Activated CD8-positive, alpha-beta memory T cell treated with anti-CD3 and anti-CD28 coated beads for 1 hour (primary cell): Measurements from ENCODE around the gene FAM149A.

Experiments used
- DNase-seq, 2 donors: peaks; one replicate each; pipeline ENCODE4 v3.0.0-alpha.2; 2020; ENCODE audit warnings: low read depth in 1 of 2; ENCODE audit errors: extremely low read depth in 1 of 2

The FAM149A gene

DNA sequence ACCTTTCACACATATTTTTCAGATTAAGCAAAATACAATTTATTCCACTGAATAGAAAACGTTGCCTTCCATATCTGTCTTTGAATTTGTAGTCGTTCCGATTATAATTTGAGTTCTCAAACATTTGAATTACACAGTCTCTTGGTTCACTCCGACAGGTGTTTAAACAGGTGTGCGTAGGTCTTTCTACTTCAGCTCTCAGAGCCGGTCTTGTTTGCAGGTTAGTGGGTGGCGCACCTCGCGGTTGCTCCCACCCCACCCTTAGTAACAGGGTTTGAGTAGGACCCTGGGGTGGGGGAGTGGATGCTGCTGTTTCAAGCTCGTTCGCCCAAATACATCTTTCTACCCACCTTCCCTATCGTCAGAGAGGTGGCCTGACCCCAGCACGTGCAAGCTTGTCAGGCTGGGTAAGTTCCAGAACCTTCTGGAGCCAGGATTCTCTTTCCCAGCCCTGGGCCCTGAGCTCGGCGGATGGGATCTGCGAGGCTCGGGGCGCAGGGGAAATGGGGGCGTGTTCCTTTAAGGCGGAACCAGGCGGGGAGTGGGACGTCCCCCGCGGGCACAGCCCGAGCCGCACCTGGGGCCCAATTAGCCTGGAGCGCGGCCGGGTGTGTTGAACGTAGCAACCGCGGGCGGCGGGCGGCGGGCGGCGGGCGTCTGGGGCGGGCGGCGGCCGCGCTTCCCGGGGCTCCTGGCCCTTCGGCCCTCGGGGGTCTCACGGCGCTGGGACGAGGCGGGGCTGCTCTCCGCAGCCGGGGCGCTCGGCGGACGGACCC, at the start of gene FAM149A:
Gene FAM149A, plus strand, starts transcription at position 591 of the 776 bp plus-strand sequence.
- peak in 1 of 2 donors; percentile 28 for DNase-seq

DNA sequence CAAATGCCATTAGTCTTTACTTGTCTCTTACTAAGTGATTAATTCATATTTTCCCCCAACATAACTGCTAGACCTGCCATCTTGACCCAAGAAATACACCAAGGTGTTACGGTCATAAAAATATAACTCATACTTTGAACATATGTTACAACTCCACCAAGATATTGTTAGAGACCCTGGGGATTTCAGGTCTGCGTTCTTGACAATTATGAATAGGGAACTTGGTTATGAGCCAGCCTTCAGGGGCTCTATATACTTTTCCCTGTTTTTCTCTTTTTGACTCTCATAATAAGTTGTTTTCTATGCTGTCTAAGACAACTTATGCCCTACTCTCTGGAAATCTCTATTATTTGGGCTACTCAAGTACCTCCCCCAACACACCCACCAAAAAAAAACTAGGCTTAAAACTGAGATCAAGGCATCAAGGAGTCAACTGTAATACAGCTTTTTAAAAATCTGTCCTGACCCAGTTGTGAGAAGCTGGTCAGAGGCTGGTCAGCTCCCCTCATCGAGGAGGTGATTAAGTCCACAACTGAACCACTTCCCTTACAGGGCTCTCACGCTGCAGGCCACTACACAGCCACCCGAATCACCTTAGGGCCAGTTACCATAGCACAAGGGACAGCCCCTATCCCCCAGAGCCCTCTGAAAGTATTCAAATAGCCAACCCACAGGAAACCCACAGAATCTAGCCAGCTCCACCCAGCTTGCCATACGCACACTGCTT, 46.1 kb upstream of the FAM149A start:
- peak in 1 of 2 donors; percentile 1 for DNase-seq

DNA sequence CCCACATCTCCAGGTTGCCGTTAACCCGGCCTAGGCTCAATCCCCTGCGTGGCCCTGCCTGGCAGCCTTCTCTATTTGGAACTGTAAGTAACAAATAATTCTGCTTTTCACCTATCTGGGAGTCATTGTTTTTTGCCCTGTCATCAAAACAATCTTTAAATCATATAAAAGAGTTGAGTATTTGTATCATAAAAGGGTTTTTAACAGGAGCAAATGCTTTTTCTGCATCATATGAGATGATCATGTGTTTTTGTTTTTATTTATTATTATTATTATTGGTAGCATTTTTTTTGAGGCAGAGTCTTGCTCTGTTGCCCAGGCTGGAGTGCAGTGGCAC, 45.6 kb upstream of the FAM149A start:
- no peak for DNase-seq

DNA sequence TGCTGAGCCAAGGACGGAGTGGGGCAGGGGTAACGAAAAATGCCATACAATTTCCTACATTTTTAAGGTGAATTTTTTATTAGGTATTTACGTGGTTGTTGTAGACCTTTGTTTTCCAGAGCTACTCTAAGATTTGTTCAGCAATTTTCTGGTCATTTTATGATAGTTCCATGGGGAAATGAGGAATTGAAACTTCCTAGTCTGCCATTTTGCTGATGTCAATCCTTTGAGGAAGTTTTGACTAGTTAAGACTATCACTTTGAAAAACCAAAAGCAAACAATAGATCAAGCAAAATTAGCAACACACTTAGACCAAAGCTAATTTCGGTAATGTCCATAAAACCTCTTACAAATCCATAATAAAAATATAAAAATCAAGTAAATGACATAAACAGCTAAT, 42.6 kb upstream of the FAM149A start:
- no peak for DNase-seq

DNA sequence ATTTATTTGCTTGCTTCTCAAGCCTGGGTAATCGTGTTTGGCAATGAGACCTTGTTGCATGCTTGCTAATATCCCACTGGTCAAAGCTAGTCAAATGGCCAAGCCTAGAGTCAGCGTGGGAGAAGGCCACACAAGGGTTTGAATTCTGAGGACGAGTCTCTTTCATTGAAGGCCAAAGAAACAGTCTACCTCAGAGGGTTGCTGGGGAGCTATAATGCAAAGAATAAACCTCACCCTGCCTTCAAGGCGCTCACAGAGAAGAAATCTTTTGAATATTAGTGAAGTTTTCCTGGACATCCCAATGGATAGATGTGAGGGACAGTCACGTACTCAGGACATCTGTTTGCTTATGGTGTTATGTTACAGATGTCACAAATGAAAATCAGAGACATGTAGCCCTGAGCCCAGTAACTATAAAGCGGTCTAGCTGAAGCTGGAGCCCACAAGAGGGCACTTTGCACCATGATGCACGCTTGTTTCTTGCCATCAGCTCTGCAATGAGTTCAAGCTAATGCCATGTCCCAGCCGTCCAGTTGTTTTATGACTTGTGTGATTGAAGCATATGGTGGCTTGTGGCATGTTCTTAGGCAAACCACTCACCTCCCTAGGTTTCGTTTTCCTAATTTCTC, 36.6 kb upstream of the FAM149A start:
- DNase-seq: peak in 1 of 2 donors; percentile 2

DNA sequence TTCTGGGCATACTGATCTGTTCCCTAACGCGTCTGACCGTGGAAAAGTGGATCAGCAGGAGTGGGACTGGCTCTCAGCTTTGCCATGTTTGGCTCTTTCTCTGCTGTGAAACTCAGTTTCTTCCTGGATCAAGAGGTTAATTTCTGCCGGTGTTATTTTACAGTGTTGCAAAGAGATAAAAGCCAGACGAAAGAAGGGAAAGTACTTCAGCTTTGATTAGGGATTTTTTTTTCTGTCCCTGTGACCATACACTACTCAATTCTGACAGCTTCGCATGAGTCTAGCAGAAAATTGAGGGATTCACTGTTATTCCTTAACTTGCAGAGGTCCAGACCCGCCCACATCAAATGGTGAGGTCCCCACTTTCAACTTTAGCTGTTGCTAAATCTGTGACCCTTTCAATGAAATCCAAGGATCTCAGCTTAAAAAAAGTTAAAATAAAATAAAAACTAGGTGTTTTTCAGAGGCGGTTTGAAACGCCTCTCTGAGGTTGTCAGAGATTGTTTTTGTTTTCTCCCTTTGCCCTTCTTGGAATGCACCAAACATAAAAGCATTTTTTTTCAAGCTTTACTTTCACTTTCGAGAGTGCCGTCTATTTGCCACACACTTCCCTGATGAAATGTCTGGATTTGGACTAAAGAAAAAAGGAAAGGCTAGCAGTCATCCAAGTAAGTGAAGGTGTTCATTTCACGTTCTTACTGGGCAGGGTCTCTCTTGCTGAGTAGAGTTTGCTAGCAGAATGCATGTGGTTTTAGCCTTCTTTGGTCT, 35.7 kb upstream of the FAM149A start, which contains the start of gene TLR3:
Gene TLR3, plus strand, starts transcription at position 576 of the 768 bp plus-strand sequence. CDS start 7,464 bp downstream, outside the sequence.
- no peak for DNase-seq

DNA sequence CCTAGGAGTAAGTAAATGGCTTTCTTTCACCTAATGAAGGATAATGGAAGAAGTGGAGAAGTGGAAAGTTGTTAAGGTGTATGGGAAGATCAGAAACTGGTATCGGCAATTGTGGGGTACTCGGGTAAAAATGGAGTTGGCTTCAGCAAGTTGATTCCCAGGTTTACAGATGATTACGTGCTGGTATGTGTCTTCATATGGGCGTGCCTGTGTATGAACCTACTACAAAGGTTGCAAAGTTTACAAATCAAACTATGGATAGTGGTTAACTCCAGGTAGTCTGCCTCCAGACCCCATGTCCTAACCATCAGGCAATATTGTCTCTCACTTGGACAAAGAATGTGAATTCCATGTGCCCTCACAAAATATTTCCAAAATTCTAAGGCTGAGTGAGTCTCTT, 34.8 kb upstream of the FAM149A start:
- DNase-seq: no peak

DNA sequence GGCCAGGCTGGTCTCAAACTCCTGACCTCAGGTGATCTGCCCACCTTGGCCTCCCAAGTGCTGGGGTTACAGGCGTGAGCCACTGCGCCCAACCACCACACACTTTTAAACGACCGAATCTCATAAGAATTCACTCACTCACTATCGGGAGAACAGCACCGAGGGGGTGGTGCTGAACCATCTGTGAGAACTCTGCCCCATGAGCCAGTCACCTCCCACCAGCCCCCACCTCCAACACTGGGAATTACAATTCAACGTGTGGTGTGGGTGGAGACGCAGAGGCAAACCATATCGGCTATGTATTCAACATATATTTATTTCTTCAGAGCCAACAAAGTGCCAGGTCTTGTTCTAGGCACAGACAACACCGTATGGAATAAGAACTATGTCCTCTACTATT, 32.0 kb upstream of the FAM149A start:
- no peak for DNase-seq

DNA sequence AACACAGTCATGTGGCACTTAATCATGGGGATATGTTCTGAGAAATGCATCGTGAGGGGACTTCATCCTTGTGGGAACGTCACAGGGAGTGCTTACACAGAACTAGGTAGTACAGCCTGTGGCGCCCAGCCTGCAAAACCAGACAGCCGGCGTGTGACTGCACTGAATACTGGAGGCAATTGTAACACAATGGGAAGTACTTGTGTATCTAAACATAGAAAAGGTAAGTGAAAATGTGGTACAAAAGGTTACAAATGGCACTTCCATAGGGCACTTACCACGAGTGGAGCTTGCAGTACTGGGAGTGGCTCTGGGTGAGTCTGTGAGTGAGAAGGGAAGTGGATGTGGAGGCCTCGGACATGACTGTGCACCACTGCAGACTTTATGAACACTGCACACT, 30.3 kb upstream of the FAM149A start:
- no peak for DNase-seq

DNA sequence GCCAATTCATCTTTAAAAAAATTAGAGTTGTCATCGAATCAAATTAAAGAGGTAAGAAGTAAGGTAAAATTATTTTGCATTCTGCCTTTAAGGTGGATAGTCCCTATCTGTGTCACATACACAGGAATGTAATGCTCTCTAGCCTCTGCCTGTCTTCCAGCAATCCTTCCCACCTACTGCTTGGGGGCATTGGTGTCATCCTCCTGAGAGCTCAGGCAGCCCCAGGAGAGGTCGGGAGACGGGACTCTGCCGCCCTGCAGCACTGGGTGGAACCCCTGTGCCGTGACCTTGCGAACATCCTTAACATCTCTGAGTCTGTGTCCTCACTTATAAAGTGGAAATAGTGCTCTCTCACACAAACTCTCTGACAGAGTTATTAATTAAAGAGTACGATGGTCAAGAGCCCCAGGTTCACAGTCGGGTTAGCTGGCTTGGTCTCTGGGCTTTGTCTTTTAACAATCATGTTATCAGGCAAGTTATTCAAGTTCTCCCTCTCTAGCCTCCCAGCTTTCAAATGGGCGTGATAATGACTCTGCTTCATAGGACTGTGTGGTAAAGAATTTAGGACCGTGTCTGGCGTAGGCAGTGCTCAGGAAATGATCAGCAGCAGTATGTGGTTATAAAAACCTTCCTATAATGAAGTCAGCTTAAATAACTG, 25.4 kb upstream of the FAM149A start:
- DNase-seq: no peak

DNA sequence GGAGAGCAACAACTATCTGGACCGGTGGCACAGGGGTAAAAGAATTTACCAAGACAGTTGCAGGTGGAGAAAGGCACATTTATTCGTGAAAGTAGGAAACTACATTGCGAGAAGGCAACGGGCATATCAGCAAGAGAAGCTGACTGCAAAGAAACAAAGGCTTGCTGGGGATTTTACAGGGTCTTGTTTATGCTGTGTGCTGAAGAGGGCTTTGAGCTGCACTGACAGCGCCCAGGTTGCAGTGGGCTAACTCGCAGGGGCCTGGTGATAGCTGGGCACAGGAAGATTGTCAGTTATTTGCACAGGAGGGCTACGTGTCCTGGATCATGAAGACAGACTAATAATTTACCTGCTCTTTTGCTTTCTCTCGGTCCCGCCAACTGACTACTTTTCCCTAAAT, 24.8 kb upstream of the FAM149A start:
- no peak for DNase-seq

DNA sequence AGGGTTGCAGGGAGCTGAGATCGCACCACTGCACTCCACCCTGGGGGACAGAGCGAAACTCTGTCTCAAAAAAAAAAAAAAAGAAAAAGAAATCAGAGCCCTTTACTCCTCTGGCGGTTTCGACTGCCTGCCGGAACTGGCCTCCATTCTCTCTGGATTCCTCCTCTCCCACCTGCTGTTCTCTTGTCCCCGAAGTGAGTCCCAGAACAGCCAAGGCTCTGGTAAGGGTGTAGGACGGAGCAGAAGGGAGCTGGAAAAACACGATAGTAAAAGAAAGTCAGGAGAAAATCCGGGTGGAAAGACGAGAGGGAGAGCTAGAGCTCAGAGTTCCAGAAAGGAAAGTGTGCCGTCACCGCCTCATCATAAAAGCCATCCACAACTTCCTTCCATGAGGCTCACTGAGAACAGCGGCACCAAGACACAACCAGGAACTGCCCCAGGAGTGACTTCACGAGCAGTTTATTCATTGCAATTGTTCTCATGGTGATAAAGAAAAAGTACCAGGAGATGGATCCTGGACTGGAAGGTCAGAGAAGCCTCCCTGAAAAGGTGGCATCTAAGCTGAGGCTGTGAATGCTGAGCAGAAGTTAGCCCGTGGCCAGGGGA, 23.2 kb upstream of the FAM149A start:
- no peak for DNase-seq

DNA sequence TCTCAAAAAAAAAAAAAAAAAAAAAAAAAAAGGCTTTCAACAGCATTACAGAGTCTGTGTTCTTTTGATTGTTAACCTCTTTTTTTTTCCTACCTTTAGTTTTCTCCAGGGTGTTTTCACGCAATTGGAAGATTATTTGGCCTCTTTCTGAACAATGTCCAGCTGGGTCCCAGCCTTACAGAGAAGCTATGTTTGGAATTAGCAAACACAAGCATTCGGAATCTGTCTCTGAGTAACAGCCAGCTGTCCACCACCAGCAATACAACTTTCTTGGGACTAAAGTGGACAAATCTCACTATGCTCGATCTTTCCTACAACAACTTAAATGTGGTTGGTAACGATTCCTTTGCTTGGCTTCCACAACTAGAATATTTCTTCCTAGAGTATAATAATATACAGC, 22.3 kb upstream of the FAM149A start:
- no peak for DNase-seq

DNA sequence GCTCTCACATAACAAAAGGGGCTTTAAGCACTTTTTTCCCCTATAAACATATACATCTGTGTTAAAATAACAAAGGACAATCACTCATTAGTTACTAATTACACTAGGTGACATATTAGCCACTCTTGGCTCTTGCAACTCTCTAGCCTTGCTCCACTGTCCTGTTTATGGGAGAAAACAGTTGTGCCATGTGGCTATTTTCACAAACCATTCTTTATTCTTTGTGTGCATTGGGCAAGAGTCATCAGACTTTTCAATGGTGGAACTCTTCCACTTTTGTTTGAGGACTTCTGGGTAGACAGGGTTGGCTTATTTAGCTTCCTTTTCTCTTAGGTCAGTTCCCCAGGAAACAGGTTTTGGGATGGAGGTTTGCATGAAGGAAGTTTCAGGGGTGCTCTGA, 16.0 kb upstream of the FAM149A start:
- no peak for DNase-seq

DNA sequence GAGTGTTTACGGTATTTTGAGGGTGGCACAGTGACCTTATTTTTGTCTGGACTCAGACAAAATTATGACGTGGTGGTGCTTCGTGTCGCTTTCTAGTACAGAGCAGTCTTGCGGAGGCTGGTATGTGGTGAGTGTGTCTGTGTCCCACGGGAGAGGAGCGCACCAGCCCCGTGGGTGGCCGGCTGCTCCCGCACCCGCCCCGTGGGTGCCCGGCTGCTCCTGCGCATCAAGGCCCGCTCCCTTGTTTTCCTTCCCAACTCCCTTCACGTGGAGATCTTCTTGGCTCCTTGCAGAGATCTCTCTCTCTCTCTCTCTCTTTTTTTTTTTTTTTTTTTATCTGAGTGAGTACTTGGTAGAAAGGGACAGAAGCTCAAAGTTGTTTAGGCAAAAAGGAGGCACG, 12.2 kb upstream of the FAM149A start:
- no peak for DNase-seq

DNA sequence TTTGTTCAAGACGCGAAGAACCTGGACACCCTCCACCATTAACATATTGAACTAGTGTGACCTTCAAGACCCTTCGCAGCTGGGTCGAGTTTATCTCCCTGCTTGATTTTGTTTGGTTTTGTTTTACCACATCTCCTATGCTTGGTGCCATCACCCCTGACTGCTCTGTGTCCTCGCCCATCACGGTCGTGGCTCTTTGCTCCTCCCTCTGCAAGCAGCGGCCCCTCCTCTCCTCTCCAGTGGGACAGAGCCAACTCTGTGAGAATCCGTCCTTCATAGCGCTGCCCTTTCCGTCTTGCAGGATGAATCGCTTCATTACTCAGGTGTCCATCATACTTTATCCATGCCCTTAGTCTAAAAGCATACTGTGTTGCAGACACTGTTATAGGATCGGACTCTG, 9.1 kb upstream of the FAM149A start:
- DNase-seq: no peak

DNA sequence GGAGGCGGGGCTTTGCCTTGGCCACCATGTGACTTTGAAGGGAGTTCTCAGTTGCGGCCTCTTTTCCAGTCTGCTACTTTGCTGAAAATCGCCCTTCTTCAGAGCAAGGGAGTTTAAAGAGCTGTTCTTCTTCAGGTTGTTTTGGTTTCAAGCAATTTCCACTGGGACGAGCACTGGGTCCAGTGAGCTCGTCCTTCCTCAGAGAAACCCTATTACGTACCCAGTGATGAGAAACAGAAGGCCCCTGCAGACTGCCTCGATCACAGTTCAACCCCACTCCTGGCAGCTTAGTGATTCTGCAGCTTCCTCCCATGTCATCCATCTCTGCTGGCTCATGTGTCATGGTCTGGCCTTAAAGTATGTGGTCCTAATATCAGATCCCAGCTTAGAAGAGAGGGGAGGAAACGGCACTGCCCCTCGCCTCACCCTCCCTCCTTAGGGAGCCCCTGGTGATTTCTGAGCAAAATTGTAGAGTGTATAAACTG, 7.8 kb upstream of the FAM149A start:
- DNase-seq: no peak

DNA sequence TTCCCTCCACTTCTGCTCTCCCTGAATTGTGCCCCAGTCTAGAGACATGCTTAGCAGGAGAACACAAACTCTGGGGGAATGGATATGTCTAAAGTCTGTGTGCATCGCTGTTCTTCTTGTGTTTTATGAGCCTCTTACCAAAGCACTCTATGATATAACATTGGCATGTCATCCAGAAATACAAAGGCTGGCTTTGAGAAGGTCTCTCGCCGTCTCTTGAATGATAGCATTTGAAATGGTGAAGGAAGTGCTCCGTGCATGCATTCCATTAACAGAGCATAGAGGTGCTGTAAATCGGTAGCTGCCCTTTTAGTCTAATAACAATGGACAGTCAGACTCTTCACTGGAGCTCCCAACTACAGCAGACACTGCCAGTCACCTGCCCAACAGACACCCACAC, 7.1 kb upstream of the FAM149A start:
- DNase-seq: no peak

DNA sequence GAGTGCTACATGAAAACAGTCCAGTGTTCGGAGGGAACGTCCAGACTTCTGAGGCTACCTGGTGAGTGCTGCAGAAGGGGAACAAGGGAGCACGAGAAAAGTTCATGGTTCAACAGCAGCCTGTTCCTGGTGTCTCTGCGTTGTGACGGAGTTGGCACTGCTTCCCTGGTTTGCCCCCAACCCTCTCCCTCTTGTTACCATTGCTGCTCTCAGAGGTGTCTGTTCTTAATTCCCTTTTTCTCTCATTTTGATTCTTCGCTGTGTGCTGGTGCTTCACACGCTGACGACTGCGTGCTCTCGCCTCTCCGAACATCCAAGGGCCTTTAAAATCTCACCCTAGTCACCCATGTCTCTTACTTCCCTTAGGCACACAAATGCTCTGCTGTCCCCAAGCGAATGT, 1.6 kb upstream of the FAM149A start:
- no peak for DNase-seq
